ENCODE results near the gene SBSN.

DNA sequence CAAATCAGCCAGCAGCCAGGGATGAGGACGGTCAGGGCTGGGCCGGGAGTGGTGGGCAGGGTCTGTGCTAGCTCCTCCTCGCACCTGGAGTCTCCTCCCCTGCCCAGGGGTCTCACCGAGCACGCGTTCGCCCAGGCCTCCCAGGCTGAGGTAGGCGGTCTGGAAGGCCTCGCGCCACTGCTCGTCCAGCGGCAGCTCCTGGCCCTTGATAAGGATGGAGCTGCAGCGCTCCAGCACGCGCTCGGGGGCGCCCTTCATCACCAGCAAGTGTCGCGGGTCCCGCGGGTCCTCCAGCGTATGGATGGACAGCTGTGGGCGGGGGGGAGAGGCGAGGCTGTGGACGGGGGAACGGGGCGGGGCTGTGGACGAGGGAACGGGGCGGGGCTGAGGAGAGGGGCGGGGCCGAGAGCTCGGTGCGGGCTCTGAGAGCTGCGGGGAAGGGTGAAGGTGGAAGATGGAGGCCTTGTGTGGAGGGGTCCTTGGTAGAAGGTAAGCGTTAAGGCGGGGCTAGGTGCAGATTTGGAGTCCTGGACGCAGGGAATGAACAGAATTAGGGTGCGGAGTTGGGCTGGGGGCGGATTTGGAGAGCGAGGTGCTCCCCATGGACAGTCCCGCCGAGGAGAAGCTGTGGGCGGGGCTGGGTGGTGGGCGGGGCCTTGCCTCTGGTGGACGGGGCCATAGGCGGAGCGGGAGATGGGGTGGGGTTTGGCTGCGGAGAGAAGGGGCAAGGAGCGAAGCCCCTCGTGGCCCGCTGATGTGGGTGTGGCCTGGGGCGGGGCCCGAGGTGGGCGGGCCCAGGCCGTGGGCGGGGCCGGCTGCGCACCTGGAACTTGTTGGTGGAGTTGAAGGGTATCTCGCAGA lies 29.7 kb upstream of the SBSN start:
- TF ChIP-seq CTCF (IDR thresholded peaks at IDR 0.05; ENCODE audit: poor library complexity) (no peak), EZH2 (IDR thresholded peaks at IDR 0.05; ENCODE audit: borderline replicate concordance) (no peak)

All from hepatocyte (in vitro differentiated cells).